22Rv1 (cell line): ENCODE results near the gene ERCC2.

Experiments
- CTCF ChIP-seq: fragments of 450-650 bp; IDR thresholded peaks from 2 replicates; pipeline ENCODE4 v1.5.1; 2017; ENCODE audit warnings: mild to moderate bottlenecking
- ZFX ChIP-seq: fragments of 450-650 bp; IDR thresholded peaks from 2 replicates; pipeline ENCODE4 v1.6.1; 2017; ENCODE audit warnings: antibody characterized with exemption, borderline replicate concordance

DNA sequence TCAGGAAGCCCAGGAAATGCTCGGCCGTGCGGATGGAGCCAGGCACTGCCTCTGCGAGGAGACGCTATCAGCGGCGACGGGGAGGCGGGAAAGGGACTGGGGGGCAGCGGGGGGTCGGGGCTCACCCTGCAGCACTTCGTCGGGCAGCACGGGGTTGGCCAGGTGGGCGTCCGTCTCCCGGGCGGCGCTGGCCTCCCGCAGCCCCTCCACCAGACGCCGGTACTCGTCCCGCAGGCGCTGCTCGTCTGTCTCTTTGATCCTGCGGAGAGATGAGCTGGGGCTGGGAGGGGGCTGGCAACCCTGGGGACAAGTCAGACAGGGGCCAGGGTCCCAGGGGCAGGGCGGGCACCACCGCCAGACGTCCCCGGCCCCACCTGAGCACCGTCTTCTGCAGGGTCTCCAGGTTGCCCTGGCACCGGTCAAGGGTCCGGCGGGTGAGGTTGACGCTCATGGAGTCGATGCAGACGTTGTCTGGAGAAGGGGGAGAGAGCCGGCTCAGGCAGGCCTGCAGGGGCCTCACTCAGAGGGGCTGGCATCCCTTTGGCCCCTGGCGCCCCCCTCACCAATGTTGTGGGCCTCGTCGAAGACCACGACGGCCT lies 6.4 kb downstream of the ERCC2 start:
- TF ChIP-seq CTCF (no peak), ZFX (no peak)
